Stimulated activated CD8-positive, alpha-beta memory T cell treated with anti-CD3 and anti-CD28 coated beads, Interleukin-7, amount 100 ng/mL, for 24 hours (primary cell): ENCODE results near the gene CBX4.

Source experiments
- DNase-seq: peaks from one replicate; pipeline ENCODE4 v3.0.0-alpha.2; 2020; ENCODE audit warnings: low read depth

Gene CBX4

DNA sequence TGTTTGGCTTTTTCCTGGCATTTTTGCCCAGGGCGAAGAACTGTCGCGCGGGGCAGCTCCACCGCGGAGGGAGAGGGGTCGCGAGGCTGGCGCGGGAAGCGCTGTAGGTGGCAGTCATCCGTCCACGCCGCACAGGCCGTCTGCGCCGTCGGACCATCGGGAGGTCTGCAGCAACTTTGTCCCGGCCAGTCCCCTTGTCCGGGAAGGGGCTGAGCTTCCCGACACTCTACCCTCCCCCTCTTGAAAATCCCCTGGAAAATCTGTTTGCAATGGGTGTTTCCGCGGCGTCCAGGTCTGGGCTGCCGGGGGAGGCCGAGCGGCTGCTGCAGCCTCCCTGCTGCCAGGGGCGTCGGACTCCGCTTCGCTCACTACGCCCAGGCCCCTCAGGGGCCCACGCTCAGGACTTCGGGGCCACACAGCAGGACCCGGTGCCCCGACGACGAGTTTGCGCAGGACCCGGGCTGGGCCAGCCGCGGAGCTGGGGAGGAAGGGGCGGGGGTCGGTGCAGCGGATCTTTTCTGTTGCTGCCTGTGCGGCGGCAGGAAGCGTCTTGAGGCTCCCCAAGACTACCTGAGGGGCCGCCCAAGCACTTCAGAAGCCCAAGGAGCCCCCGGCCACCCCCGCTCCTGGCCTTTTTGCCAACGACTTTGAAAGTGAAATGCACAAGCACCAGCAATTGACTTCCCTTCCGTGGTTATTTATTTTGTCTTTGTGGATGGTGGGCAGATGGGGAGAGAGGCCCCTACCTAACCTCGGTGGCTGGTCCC lies 2.3 kb upstream of the CBX4 start:
- DNase-seq = no peak

GRCh38 chr17:79840989-79841286 lies 1.7 kb upstream of the CBX4 start:
- no peak for DNase-seq

DNA sequence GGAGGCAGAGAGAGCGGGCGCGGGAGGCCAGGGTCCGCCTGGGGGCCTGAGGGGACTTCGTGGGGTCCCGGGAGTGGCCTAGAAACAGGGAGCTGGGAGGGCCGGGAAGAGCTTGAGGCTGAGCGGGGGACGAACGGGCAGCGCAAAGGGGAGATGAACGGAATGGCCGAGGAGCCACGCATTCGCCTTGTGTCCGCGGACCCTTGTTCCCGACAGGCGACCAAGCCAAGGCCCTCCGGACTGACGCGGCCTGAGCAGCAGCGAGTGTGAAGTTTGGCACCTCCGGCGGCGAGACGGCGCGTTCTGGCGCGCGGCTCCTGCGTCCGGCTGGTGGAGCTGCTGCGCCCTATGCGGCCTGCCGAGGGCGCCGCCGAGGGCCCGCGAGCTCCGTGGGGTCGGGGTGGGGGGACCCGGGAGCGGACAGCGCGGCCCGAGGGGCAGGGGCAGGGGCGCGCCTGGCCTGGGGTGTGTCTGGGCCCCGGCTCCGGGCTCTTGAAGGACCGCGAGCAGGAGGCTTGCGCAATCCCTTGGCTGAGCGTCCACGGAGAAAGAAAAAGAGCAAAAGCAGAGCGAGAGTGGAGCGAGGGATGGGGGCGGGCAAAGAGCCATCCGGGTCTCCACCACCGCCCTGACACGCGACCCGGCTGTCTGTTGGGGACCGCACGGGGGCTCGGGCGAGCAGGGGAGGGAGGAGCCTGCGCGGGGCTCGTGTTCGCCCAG lies 1.2 kb upstream of the CBX4 start:
- no peak for DNase-seq

- no peak for DNase-seq
These were observed 542 bp downstream of the CBX4 start for GRCh38 chr17:79838522-79839274.

GRCh38 chr17:79837888-79838521 lies 1.2 kb downstream of the CBX4 start:
- DNase-seq = no peak

GRCh38 chr17:79836972-79837887 lies 2.0 kb downstream of the CBX4 start:
- no peak for DNase-seq

DNA sequence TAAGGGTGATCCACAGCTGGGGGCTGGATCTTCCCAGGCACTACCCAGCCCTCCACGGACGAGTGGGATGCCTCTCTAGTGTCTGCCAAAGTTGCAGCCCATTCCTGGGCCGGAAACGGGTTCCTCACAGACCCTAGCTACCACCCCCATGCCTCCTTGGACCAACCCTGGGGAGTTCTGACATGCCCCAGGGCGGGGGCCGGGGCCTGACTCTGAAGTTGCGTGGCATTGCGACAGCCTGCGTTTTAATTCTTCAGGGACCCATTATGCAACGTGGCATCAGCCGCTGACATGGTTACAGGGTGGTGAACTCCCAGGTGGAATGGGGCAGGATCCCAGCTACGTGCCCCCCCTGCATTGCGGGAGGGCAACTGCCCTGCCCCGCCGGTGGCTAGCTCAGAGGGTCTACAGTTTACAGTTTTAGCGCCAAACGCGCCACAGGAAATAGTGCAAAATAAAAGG lies 2.7 kb downstream of the CBX4 start:
- no peak for DNase-seq

- DNase-seq = no peak
These were observed 3.2 kb downstream of the CBX4 start for GRCh38 chr17:79835953-79836509.

- DNase-seq = no peak
These were observed 3.8 kb downstream of the CBX4 start for GRCh38 chr17:79835470-79835899.

GRCh38 chr17:79834565-79835469 lies 4.4 kb downstream of the CBX4 start:
- DNase-seq = no peak

DNA sequence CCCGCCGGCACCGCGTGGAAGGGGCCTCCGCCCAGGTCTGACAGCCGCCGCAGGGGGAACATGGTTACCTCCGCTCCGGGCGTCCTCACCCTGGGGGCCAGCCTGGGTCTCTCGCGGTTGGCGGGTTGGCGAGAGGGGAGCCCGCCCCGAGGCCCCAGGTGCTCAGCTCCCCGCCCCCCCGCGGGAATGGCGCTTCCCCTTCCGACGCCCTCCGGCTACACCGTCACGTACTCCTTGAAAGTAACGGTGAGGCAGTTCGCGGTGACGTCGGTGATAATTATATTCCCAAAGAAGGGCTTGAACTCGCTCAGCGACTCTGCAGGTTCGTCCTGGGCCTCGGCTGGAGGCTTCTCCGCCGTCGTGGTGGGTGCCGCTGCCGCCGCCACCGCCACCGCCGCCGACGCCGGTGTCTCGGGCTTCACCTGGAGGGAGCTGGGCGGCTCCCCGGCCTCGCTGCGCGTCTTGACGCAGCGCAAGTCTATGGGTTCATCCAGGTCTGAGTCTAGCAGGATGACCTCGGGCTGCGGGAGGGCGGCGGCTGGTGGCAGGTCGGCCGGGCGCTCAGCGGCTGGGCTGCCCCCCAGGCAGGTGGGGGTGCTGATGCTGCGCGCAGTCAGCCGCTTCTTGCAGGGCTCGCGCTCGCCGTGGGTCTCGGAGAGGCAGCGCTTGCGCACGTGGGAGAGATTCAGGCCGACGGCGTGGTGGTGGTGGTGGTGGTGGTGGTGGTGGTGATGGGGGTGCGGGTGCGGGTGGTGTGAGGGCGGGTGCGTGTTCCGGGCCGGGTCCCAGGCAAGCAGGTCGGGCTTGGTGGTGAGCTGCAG lies 5.3 kb downstream of the CBX4 start:
- no peak for DNase-seq

GRCh38 chr17:79833110-79833450 lies 6.2 kb downstream of the CBX4 start:
- no peak for DNase-seq

DNA sequence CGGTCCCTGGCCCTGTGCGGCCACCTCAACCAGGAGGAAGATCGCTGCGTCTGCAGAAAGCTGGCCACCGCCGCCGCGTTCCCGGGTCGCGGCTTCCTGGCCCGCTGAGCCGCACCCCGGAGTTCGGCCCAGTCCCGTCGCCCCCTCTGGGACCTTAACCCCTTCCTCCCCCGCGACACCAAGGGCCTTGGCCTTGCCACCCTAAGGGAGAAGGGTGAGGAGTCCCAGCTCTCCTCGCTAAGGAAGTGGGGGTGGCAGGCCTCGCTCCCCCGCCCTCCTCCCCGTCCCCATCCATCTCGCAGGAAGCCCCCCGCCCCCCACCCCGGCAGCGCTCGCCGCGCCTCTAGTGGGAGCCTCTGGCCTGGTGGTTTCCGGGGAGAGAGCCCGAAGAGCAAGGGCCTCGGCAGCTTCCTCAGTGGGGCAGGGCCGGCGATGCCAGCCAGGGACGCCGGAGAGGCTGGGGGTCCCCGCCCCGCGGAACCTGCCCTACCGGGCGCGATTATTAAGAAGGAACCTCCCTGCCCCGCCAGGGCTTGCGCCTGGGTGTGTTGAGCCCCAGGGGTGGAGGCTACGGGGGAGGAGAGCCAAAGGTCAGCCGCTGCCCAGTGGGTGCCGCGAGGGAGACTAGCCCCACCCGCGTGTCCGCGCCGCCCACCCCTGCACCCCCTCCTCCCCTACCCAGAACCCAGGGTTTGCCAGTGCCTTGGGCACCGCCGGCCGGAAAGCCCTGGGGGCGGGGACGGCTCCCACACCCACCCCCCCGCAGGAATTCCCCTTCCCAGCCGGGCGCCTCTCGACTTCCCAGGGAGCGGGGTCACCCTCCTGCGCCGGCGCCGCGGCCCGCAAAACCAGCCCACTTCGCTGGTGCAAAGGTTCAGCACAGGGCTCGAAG lies 6.8 kb downstream of the CBX4 start:
- no peak for DNase-seq

DNA sequence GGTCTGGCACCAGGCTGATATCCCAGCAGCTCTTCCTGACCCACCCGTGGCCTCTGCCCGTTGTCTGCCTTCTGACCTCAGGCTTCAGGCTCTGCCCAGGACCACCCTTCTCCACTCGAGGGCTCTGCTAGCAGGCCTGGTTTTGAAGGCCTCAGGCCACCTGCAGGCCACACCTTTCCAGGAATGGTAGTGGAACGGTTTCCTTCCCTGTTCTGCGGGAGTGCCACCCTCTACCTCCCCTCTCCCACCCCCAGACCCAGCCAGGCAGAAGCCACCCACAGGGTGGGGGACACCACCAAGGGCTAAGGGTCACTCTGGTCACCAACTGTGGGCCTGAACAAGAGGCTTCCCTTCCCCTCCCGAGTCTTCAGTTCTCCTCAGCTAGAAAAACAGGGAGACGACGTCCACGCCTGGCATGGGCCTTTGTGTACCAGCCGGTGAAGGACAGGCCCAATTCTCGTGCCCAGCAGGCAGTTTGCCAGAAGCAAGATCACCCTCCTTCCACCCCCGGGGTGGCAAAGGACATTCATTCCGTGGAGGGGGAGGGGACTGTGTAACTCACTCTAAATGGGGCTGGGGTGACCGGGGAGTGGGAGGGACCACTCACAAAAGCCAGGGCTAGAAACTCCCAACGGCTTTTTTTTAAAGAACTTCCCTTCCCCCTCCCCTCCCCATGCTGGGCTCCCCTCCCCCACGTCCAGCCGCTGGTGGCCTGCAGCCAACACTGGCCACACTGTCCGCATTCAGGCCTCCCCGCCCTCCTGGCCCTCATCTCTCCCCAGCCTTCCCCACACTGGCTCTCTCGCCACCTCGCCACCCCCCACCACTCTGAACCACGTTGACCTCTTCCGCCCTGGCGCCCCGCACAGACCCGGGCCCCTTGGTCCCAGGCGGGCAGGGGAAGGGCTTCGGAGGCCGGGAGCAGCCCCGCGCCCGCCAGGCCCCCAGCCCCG lies 7.7 kb downstream of the CBX4 start:
- no peak for DNase-seq

- no peak for DNase-seq
These were observed 8.4 kb downstream of the CBX4 start for GRCh38 chr17:79830763-79831264.

- DNase-seq = no peak
These were observed 8.9 kb downstream of the CBX4 start for GRCh38 chr17:79830303-79830702.

GRCh38 chr17:79829457-79829856 lies 9.8 kb downstream of the CBX4 start:
- no peak for DNase-seq
